Bronchial epithelial cell (primary cell): ENCODE measurements around the gene KREMEN2. TPM values are rescaled to one million over a fixed set of nuclear protein-coding genes. Genes with fewer than 3 reads are reported as not detected.

Source experiments
- DNase-seq: peaks from one replicate; pipeline ENCODE4 v3.0.0-alpha.2; 2010; ENCODE audit warnings: low read depth
- FAIRE-seq: peaks from 2 replicates; lab custom pipeline; 2011; peaks lifted over from hg19 to GRCh38; lab: Jason Lieb, UNC
- H3K27me3 ChIP-seq: 2 replicates; pipeline ENCODE4 v1.5.1; 2011; ENCODE audit warnings: low read length; ENCODE audit not compliant: control insufficient read depth, insufficient read depth
- H3K36me3 ChIP-seq: 2 replicates; pipeline ENCODE4 v1.5.1; 2011; ENCODE audit warnings: low read length; ENCODE audit not compliant: control insufficient read depth, insufficient read depth
- H3K4me3 ChIP-seq: 2 replicates; pipeline ENCODE4 v1.5.1; 2011; ENCODE audit warnings: mild to moderate bottlenecking, low read depth, low read length, control low read depth
- CTCF ChIP-seq: IDR thresholded peaks from 2 replicates; pipeline ENCODE4 v1.5.1; 2011; ENCODE audit warnings: mild to moderate bottlenecking, moderate library complexity, low read length, control low read depth, inconsistent platforms; ENCODE audit not compliant: insufficient read depth, severe bottlenecking
- total RNA-seq: library from RNA; depleted of rRNA; stranded (reverse); fragments of >200 nt; gene quantifications from 2 replicates; pipeline ENCODE4 v1.2.1, GENCODE V29; 2014

Gene KREMEN2
- total RNA-seq, 1 donor from 2014 or later = 1.1 TPM

GRCh38 chr16:3001316-3001715 is 37.2 kb downstream of the KREMEN2 start:
- DNase-seq = no peak
- H3K4me3 ChIP-seq = no peak overlapping the region
- TF ChIP-seq CTCF = no peak
- peaks cover 2% of the 10 kb centered on the region for H3K36me3 ChIP-seq
- H3K27me3 ChIP-seq = no peaks in the 10 kb centered on the region
- no peak for FAIRE-seq

GRCh38 chr16:3003582-3004270 is 39.7 kb downstream of the KREMEN2 start:
- peak overlapping the region; percentile 47 for H3K4me3 ChIP-seq
- H3K27me3 ChIP-seq = no peaks in the 10 kb centered on the region

GRCh38 chr16:3004319-3004718 is 40.2 kb downstream of the KREMEN2 start:
- Histone ChIP-seq H3K4me3 (peak overlapping the region; percentile 47), H3K27me3 (no peaks in the 10 kb centered on the region), H3K36me3 (peaks cover 2% of the 10 kb centered on the region)
- FAIRE-seq (no peak), DNase-seq (no peak)
- TF ChIP-seq CTCF = no peak

More at GRCh38 chr16:3003582-3004270, 39.7 kb downstream of the KREMEN2 start:
- H3K36me3 ChIP-seq = peaks cover 2% of the 10 kb centered on the region
- TF ChIP-seq CTCF = peak; percentile 68
- DNase-seq (peak; percentile 97), FAIRE-seq (no peak)

GRCh38 chr16:3004781-3005284 is 40.8 kb downstream of the KREMEN2 start:
- DNase-seq (no peak), FAIRE-seq (no peak)
- Histone ChIP-seq H3K4me3 (peak overlapping the region; percentile 47), H3K27me3 (no peaks in the 10 kb centered on the region), H3K36me3 (peaks cover 2% of the 10 kb centered on the region)
- no peak for TF ChIP-seq CTCF

- FAIRE-seq = no peak
- DNase-seq = no peak
- Histone ChIP-seq H3K4me3 (no peak overlapping the region), H3K27me3 (peaks cover 3% of the 10 kb centered on the region), H3K36me3 (peaks cover 2% of the 10 kb centered on the region)
- no peak for TF ChIP-seq CTCF
Observed at GRCh38 chr16:3007059-3007956, 43.2 kb downstream of the KREMEN2 start.
